Stimulated activated CD4-positive, alpha-beta T cell treated with anti-CD3 and anti-CD28 coated beads, Interleukin-15, amount 100 ng/mL, for 1 hour (primary cell): Measurements from ENCODE around the gene CTTNBP2.

Experiments
- DNase-seq, 2 donors: peaks; one replicate each; pipeline ENCODE4 v3.0.0-alpha.2; 2020; ENCODE audit warnings: low read depth in 1 of 2, low spot score in 1 of 2

Gene CTTNBP2, protein sequence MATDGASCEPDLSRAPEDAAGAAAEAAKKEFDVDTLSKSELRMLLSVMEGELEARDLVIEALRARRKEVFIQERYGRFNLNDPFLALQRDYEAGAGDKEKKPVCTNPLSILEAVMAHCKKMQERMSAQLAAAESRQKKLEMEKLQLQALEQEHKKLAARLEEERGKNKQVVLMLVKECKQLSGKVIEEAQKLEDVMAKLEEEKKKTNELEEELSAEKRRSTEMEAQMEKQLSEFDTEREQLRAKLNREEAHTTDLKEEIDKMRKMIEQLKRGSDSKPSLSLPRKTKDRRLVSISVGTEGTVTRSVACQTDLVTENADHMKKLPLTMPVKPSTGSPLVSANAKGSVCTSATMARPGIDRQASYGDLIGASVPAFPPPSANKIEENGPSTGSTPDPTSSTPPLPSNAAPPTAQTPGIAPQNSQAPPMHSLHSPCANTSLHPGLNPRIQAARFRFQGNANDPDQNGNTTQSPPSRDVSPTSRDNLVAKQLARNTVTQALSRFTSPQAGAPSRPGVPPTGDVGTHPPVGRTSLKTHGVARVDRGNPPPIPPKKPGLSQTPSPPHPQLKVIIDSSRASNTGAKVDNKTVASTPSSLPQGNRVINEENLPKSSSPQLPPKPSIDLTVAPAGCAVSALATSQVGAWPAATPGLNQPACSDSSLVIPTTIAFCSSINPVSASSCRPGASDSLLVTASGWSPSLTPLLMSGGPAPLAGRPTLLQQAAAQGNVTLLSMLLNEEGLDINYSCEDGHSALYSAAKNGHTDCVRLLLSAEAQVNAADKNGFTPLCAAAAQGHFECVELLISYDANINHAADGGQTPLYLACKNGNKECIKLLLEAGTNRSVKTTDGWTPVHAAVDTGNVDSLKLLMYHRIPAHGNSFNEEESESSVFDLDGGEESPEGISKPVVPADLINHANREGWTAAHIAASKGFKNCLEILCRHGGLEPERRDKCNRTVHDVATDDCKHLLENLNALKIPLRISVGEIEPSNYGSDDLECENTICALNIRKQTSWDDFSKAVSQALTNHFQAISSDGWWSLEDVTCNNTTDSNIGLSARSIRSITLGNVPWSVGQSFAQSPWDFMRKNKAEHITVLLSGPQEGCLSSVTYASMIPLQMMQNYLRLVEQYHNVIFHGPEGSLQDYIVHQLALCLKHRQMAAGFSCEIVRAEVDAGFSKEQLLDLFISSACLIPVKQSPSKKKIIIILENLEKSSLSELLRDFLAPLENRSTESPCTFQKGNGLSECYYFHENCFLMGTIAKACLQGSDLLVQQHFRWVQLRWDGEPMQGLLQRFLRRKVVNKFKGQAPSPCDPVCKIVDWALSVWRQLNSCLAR (N-terminal part only)

DNA sequence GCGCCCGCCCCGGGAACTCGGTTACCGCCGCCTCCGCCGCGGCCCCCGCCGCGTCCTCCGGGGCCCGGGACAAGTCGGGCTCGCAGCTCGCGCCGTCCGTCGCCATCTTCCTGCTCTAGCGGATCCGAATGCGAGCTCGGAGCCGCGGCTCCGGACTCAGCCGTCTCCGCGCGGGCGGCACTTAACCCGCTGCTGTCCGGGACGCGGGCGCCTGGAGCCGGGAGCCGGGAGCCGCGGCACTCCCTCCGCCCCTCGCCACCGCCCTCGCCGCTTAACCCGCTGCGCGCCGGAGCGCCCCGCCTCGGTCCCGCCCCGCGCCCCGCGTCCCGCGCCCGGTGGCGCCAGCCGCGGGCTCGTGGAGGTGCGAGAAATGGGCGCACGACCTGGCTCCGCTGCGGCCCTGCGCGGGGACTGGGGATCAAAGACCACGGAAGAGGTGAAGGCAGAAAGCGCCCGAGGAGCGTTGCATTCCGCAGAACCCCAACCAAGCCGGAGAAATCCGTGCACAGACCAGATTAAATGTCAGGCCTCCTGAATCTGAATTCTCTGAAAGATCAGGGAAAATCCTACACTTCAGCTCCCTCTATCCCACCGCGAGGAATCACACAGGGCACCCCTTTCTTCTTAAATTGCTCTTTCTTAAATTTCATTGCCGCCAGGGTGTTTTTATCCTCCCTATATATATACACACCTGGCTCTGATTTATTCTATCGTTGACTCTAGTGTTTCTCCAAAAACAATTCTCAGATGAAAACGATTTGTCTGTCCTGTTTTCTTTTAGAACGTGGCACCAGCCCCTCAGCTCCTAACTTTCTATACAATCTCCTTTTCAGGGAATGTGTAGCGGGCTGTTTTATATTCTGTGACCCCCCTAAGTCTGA is at the start of gene CTTNBP2:
Gene CTTNBP2, minus strand, starts transcription at position 132 of the 881 bp plus-strand sequence. Its CDS starts 26 bp downstream, at position 106.
- no peak for DNase-seq

DNA sequence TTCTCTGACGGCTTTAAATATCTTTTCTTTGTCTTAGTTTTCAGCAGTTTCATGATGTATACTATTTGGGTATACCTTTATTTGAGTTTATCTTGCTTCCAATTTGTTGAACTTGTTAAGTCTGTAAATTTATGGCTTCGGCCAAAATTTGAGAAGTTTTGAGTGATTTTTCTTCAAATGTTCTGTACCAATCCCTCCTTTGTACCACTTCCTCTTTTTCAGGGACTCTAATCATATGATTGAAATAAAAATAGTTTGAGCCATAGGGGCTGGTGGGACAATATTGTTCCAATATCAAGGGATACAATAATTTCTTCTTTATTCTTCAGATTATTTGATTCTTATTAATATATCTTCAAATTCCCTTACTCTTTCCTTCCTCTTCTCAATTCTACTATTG is 43.1 kb upstream of the CTTNBP2 start:
- no peak for DNase-seq

DNA sequence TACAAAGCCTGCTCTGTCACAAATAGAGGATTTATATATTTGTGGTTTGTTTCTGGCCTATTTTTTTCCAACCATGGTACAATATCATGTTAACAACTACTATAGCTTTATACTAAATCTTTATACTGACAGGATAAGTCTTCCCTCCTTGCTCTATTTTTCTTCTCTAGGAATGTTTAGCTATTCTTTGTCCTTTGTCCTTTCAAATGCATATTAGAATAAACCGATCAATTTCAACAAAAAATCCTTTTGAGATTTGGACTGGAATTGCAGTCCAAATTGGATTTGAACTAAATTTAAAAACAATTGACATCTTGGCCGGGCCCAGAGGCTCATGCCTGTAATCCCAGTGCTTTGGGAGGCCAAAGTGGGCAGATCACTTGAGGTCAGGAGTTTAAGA is 39.2 kb upstream of the CTTNBP2 start:
- DNase-seq = no peak

DNA sequence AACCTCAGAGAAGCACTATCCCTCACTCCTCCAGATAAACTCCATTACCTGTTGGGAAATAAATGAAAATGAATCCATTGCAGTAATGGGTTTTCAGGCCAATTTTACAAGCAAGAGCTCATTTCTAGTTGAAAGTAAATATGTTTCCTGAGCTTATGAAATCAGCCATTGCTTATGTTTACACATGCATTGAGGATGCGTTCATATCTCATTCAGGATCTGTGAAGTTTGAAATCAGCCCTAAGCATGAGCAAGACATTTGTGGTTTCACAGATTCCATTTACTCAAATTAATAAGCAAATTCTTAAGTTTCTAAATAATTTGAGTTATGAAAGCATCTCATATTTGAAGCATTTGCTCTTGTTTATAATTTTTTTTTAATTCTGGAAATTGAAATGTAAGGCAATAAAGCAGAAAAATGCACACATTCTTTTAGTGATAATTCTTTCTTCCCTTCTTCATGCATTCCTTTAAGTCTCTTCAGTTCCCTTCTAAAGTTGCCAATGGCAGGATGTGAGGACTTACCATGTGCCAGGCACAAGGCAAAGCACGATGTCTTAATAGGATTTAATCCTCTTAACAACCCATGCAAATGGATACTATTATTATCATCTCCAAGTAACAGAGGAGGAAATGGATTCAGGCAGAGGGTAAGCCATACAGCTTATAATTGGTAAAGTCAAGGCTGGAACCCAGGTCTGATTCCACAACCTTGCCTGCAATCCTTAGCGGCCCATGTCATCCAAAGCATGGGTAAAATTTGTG is 35.0 kb upstream of the CTTNBP2 start:
- no peak for DNase-seq

DNA sequence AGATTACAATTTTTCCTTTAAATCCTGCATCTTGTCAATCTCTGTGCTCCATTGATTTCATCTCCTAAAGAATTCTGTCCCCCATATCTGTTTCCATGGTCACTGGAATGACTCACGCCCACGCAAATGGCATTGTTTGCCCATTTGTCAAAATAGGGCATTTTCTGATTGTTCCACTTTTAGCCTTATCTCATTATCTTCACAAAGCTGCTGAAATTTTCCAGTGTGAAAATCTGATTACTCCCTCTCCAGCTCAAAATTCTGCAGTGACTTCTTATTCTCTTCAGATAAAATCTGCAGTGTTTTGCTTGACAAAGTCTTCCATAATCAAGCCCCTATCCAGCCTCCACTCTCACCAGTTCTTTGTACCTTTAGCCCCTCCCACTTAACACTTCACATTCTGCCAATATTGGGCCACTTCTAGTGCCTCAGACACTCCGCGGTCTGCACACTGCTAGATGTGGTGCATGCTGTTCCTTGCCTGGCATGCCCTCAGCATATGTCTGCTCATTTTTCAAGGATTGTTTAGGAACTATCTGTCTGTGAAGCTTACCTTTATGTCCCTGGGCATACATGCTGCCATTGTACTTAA is 33.9 kb upstream of the CTTNBP2 start:
- DNase-seq = no peak

DNA sequence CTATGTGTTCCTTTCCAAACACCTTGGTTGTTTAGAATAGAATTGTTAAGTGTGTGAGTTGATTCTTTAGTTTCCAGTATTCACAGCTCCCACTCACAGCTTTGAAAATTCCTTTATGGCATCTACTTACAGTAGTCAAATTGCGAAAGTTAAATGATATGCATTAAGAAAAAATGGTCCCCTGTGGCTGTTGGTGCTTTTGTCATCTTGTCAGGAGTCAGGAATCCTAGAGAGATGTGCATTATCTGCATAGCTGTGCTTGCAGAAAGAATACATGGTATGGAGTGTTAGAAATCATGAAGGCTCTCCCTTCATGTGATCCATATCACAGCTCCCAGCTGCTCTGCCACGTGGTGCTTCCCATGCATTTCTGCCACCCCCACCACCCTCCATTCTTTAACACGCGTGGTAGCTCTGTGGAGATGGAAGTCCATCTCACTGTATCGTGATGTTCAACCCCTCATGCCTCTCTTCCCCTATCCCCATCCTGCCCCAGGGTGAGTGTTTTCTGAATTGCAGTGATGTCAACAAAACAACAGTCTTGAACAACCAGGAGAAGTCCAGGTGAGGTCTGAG is 29.2 kb upstream of the CTTNBP2 start:
- no peak for DNase-seq

DNA sequence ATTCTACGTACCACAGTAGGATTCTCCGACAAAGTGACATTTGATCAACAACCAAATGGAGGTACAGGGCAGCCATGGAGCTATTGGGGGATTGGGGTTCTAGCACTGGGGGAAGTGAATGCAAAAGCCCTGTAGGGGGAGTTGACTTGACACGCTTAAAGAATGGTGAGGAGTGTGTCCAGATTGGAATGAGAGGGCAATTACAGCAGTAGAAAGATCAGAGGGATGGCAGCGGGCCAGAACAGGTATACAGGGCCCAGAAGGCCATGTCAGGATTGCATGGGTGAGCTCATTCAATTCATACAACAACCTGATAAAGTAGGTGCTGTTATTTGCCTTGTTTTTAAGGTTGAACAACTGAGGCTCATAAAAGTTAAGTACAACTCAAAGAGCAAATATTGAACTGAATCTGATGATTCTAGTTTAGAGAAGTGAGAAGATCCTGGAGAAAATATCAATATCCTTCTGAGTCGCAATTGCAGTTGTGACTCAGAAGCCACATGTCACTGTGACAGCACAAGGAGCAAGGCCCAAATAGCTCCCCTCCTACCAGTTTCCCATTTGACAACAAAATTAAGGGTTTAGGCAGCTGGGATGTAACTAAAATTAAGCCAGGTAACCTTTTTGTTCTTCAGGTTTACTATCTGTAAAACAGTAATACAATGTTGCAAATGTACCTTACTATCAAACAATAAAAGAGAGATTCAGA is 28.0 kb upstream of the CTTNBP2 start:
- no peak for DNase-seq

DNA sequence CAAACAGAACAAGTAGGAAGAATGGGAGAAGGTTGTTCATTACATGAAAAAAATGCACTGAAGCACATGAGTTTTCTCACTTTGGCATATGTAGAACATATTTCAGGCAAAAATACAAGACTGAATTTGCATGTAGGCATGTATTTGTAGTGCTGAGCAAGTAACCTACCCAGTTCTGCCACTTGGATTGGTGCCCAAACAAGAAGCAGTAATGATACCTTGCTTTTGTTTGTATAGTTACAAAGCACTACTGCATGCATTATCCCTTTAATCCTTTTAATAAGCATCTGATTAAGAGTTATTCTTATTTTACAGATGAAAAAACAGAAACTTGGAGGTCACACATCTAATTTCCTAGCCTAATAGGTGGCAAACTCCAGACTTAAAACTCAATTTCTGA is 23.1 kb upstream of the CTTNBP2 start:
- DNase-seq = no peak

DNA sequence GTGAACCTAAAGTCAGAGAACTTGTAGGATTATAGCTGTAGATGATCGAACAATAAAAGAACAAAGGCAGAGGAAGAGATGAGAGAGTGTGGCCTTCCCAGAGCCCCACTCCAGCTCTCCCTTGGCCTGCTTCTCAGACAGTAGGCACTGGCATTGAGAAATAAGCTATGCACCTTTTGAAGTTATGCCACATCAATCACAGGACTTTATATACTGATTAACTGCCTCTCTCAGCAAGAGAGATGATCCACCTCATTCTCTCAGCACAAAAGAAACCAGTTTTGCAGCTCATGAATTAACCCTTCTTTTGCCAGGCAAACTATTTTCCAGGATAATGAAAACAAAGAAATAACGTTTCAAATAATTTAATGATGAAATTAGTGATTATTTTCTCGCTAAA is 22.0 kb upstream of the CTTNBP2 start:
- no peak for DNase-seq

DNA sequence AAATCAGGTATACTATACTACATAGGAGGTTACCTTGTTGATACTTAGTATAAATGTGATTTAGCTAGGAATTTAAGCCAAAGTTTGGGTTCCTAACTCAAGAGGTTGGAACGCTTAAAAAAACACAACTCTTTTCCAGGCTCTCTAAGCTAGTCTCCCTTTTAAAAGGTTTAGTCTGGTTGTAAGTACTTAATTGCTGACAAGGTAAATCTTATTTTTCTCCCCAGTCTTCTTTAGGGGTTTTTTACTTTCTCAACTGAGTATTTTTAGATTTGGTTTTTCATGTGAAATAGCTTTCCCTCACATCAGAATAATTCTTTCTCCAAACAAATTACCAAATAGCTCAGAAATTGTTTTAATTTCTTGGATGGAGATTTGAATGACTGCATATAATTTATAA is 20.8 kb upstream of the CTTNBP2 start:
- no peak for DNase-seq

DNA sequence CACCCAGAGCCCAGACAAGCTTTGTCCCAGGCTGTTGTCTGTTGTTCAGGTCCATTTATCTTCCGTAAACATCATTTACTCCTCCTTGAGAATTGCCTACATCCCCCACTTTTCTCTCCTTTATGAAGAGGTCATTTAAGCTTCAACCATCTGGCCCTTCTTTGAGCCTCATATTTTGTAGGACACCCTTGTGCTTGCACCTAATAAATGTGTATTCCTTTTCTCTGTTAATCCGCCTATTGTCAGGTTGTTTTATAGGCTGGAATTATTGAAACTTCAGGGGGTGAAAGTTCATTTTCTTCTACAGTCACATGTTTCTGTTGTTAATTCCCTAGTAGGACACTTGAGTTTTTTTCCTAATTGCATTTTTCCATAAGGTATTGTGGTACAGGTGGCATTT is 19.6 kb upstream of the CTTNBP2 start:
- no peak for DNase-seq

DNA sequence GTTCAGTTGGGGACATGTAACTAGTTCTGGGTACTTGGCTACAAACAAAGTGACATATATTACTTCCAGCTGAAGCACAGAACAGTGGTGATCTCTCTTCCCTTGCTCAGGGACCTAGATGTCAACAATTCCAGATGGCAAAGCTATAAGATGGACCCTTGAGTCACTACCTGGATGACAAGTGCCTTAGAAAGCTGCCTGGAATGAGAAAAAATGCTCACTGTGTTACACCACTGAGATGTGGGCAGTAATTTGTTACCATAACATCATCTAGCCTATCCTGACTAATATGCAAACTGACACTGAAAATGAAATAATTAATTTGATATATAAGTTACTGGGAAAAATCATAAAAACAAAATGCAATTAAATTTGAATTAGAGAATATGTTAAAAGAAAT is 16.4 kb upstream of the CTTNBP2 start:
- DNase-seq = no peak

DNA sequence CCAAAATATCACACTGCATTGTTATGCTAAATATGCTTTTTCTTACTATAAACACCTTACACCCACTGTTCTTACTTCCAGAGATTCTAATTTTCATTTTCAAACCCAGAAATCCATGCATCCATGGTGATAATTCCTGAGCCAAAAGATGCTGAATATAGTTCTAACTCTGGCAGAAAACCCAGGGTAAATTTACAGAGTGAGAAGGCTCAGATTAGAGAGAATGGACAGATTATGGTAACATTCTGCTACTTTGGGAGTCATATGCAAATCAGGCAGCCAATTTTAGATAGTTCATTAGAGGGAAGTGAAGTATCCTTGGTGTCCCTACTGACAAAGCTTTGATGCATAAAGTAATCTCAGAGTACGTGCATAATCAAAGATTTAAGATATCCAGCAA is 15.4 kb upstream of the CTTNBP2 start:
- DNase-seq = no peak

DNA sequence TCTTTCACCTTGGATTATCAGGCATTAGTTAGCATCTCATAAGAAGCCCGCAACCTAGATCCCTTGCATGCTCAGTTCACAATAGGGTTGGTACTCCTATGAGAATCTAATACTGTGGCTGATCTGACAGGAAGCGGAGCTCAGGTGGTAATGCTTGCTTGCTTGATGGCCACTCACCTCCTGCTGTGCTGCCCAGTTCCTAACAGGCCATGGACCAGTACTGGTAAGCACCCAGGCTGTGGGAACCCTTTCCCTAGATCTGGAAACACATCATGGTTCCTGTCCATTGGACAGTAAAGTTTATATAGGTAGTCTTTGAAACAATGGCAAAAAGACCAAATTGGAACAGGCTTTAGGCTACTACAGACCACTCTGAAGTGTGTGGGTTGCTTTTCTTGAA is 9.4 kb upstream of the CTTNBP2 start:
- DNase-seq = no peak

DNA sequence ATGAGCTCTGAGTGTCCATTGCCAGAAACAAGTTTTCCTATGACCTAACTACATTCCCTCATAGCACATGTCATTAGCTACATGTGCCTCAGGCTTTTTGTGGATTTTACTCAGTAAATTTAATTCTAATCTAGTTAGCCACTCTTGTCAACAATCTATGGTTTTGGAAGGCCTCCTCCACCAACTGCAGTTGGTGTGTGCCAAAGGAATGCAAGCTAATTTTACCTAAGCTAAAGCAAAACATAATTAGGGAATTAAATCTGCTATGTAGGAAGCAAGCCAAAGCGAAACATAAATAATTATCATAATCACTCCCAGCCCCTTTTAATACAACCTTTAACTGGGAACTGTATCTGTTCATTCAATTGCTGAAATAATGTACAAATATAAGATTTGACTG is 3.5 kb upstream of the CTTNBP2 start:
- no peak for DNase-seq

DNA sequence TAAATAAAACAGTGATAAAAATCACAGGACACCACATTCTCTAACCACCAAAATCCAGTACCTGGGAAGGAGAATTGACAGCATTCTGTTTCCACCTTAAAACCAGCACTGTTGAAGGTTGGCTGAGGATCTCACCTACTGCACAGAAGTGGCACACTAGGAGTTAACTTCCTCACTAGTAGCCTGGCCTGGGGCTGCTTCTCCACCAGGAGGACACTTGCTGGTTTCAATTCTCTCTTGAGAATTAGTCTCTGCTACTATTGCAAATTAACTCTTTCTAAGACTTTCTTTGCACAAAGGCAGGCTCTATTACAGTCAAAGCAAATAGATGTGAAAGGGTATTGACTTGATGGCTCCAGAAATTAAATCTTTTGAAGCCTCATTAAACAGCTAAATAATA is 2.3 kb upstream of the CTTNBP2 start:
- no peak for DNase-seq

DNA sequence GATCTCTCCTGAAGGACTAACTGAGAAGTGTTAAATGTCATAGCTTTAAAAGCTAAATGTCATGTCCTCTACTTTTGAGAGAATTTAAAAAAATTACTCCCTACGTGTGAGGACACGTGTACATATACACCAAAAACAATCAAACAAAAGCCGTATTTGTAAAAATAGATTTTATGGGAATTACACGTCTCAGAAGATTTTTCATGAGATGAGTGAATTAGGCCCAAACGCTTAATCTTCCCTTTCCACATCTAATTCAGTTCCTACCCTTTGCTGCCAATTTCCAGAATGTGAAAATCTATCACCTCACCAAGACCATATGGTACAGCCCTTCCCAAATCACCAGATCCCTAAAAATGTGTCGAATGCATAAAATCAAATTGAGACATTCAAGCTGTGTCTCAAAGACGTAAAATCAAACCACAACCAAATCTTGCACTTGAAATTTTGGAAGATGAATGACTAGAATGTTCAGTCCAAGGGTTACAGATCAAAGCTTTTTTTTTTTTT is 1.0 kb upstream of the CTTNBP2 start:
- DNase-seq = no peak
